ENCODE results near the gene NPAS1. TPM values are rescaled to one million over a fixed set of nuclear protein-coding genes. Genes with fewer than 3 reads are reported as not detected.

The NPAS1 gene
- total and polyA plus RNA-seq, 2 of the 8 experiments (the other 6 are each of a cell fraction or from before 2014, with no cell fraction given) = 9.9 to 13.9 TPM

- H4K8ac ChIP-seq (ENCODE audit: extremely low read depth, insufficient read depth, low read length) = peak overlapping the region; percentile 35; the same call in 1 of the 2 replicates
- H3K23me2 ChIP-seq (ENCODE audit: low read depth, low read length) = no peaks in the 10 kb centered on the region
- peaks cover 0 to 5% (median 0%) of the 10 kb centered on the region in 4 experiments; a peak in 2 of 7 replicates for H3K4me1 ChIP-seq (replicated peaks in 1 of 4; ENCODE audit: control insufficient read depth in 3 of 4, insufficient read depth in 4 of 4, low read length in 3 of 4)
- H4K91ac ChIP-seq (replicated peaks; ENCODE audit: insufficient read length, low read length) = no peak overlapping the region
- H2BK5ac ChIP-seq (ENCODE audit: low read depth, low read length) = 0 out of 2 replicates have a peak overlapping the region, but pooled peaks have one; percentile 16
- H4K5ac ChIP-seq (ENCODE audit: insufficient read length, low read depth, low read length) = no peak overlapping the region
- no peak overlapping the region for H2AFZ ChIP-seq (ENCODE audit: low read length)
- H3K27ac ChIP-seq (ENCODE audit: low read depth, low read length) = no peak overlapping the region
- no peak overlapping the region for H3K18ac ChIP-seq (ENCODE audit: extremely low read depth, low read length)
- no peak overlapping the region for H2BK12ac ChIP-seq (ENCODE audit: low read depth, low read length)
- H2BK20ac ChIP-seq (ENCODE audit: low read length) = no peak overlapping the region
- H3K36me3 ChIP-seq (ENCODE audit: control insufficient read depth in 2 of 4, insufficient read depth in 4 of 4, low read length in 3 of 4) = peaks cover 2 to 18% (median 13%) of the 10 kb centered on the region in 4 experiments; a peak in 5 of 8 replicates
- no peak overlapping the region for H2BK15ac ChIP-seq (ENCODE audit: low read length)
- H3K79me1 ChIP-seq (ENCODE audit: low read depth, low read length) = peaks cover 2% of the 10 kb centered on the region; the same call in 1 of the 2 replicates
- ChIA-PET CTCF (ENCODE audit: partially characterized antibody) (interaction anchor here (0.6 to 6.1 kb wide), 9 partner anchors 9 to 374 kb away, joined by 3 to 43 read pairs (median 3); no protein-coding TSS in a partner anchor), POLR2A (ENCODE audit: partially characterized antibody) (interaction anchor here (0.7 to 1.5 kb wide), 4 partner anchors 11 to 25 kb away, joined by 3 to 4 read pairs (median 4); partner anchors contain the start of gene NPAS1)
- peak overlapping the region; percentile 53 for H3K4ac ChIP-seq (replicated peaks; ENCODE audit: insufficient read length, low read depth, low read length)
- TF ChIP-seq ZNF274 (IDR thresholded peaks at IDR 0.05; ENCODE audit: borderline replicate concordance, extremely low read depth, low read length) (no peak), EGR1 (IDR thresholded peaks at IDR 0.05; ENCODE audit: borderline replicate concordance, low read depth, low read length) (no peak), FOSL1 (IDR thresholded peaks at IDR 0.05; ENCODE audit: insufficient read depth, low read depth, low read length) (no peak), NRF1 (IDR thresholded peaks at IDR 0.05; ENCODE audit: low read depth, low read length) (no peak), BACH1 (IDR thresholded peaks at IDR 0.05; ENCODE audit: low read length) (no peak), TAF1 (IDR thresholded peaks at IDR 0.05; ENCODE audit: low read depth, low read length) (no peak), BRCA1 (IDR thresholded peaks at IDR 0.05; ENCODE audit: low read depth, low read length) (no peak)
- H2AK5ac ChIP-seq (ENCODE audit: low read depth, low read length) = no peak overlapping the region
- H3K14ac ChIP-seq (ENCODE audit: insufficient read length) = no peak overlapping the region
- H3K56ac ChIP-seq (replicated peaks; ENCODE audit: insufficient read length, low read depth, low read length) = no peak overlapping the region
- DNase-seq (ENCODE audit: low read depth in 1 of 2, low spot score in 2 of 2) = no peak
- no peaks in the 10 kb centered on the region for H3K79me2 ChIP-seq (ENCODE audit: control insufficient read depth in 1 of 2, insufficient read depth in 2 of 2, low read length in 2 of 2)
- no peak overlapping the region for H3K4me2 ChIP-seq (ENCODE audit: insufficient read depth in 1 of 2, low read depth in 2 of 2, low read length in 2 of 2)
- 87% methylated on average over 47 of the region's 51 CpGs; no CpG with 5 or more reads in 1 of the 2 experiments for WGBS, 2 experiments (ENCODE audit: extremely low coverage in 1 of 2, insufficient coverage in 1 of 2, insufficient read length in 1 of 2, insufficient replicate concordance in 2 of 2, low coverage in 1 of 2, low lambda C conversion rate in 2 of 2, missing lambda C conversion rate in 1 of 2)
- H3K23ac ChIP-seq (ENCODE audit: insufficient read length) = no peak overlapping the region
- no peak overlapping the region for H3K4me3 ChIP-seq (ENCODE audit: extremely low read depth in 1 of 4, insufficient read depth in 2 of 4, low read depth in 3 of 4, low read length in 4 of 4)
- H2BK120ac ChIP-seq (replicated peaks; ENCODE audit: low read depth, low read length) = no peak overlapping the region
- H4K20me1 ChIP-seq (replicated peaks in 1 of 2; ENCODE audit: control insufficient read depth in 1 of 2, insufficient read depth in 2 of 2, low read length in 2 of 2) = peaks cover 0 to 8% of the 10 kb centered on the region in 2 experiments
- H3K9me3 ChIP-seq (ENCODE audit: insufficient read depth in 2 of 2, low read depth in 1 of 2, low read length in 1 of 2) = no peaks in the 10 kb centered on the region
- FAIRE-seq = no peak
- no peak overlapping the region for H3K9ac ChIP-seq (replicated peaks in 1 of 4; ENCODE audit: extremely low read depth in 1 of 4, low read depth in 3 of 4, low read length in 3 of 4)
- H3K27me3 ChIP-seq (replicated peaks in 1 of 4; ENCODE audit: control insufficient read depth in 3 of 4, extremely low read depth in 1 of 4, insufficient read depth in 3 of 4, low read length in 3 of 4) = no peaks in the 10 kb centered on the region
Measured at GRCh38 chr19:47003611-47004465, 15.8 kb upstream of the NPAS1 start.
